HEK293 (cell line): ENCODE results near the gene POLD2.

Source experiments
- CTCF ChIA-PET: fragments of 350-600 bp; formaldehyde crosslinking; extraction: SDS; loops from one replicate; lab custom pipeline; 2021; ENCODE audit warnings: antibody characterized with exemption; lab: Yijun Ruan, JAX
- POLR2A ChIA-PET: fragments of 300-600 bp; formaldehyde crosslinking; extraction: SDS; loops from one replicate; lab custom pipeline; 2020; ENCODE audit warnings: antibody characterized with exemption, inconsistent platforms; lab: Yijun Ruan, JAX
- H3K27ac ChIP-seq: fragments of 200-500 bp; sonication (Bioruptor generic); 2 replicates; pipeline ENCODE4 v1.5.1; 2014; ENCODE audit warnings: low read depth, low read length, control low read depth, inconsistent platforms; ENCODE audit errors: extremely low read depth
- H3K36me3 ChIP-seq, 2 experiments: fragments of 200-500 bp in 1 of 2; sonication (Bioruptor generic) in 1 of 2; 1 replicate in 1 of 2; 2 replicates in 1 of 2; pipeline ENCODE4 v1.5.1; 2014 to 2017; ENCODE audit warnings: inconsistent platforms in 2 of 2, low read length in 2 of 2; ENCODE audit not compliant: control insufficient read depth in 2 of 2, insufficient read depth in 1 of 2
- H3K4me1 ChIP-seq: fragments of 200-500 bp; sonication (Bioruptor generic); 2 replicates; pipeline ENCODE4 v1.5.1; 2014; ENCODE audit warnings: mild to moderate bottlenecking, low read length, inconsistent platforms; ENCODE audit not compliant: control insufficient read depth, insufficient read depth
- H3K4me3 ChIP-seq: 2 replicates; pipeline ENCODE4 v1.5.1; 2011; ENCODE audit warnings: low read depth, mild to moderate bottlenecking, control low read depth, low read length, moderate library complexity
- H3K9me3 ChIP-seq: fragments of 200-500 bp; sonication (Bioruptor generic); 2 replicates; pipeline ENCODE4 v1.5.1; 2014; ENCODE audit warnings: low read depth, low read length, inconsistent platforms; ENCODE audit not compliant: control insufficient read depth, insufficient read depth
- CTCF ChIP-seq: fragments of 450-650 bp; formaldehyde crosslinking; IDR thresholded peaks from 2 replicates; pipeline ENCODE4 v1.5.1; 2016; ENCODE audit warnings: missing biosample characterization, missing genetic modification characterization
- GFI1B ChIP-seq: fragments of 450-650 bp; formaldehyde crosslinking; IDR thresholded peaks from 2 replicates; pipeline ENCODE4 v1.5.1; 2016; ENCODE audit warnings: missing biosample characterization, missing genetic modification characterization
- KLF7 ChIP-seq: fragments of 450-650 bp; formaldehyde crosslinking; IDR thresholded peaks from 2 replicates; pipeline ENCODE4 v1.5.1; 2016; ENCODE audit warnings: missing biosample characterization, missing genetic modification characterization, borderline replicate concordance
- KLF9 ChIP-seq: fragments of 450-650 bp; formaldehyde crosslinking; IDR thresholded peaks from 2 replicates; pipeline ENCODE4 v1.5.1; 2016; ENCODE audit warnings: missing biosample characterization, missing genetic modification characterization, low read depth
- SP2 ChIP-seq: fragments of 450-650 bp; formaldehyde crosslinking; IDR thresholded peaks from 2 replicates; pipeline ENCODE4 v1.5.1; 2016; ENCODE audit warnings: missing biosample characterization, missing genetic modification characterization
- YY2 ChIP-seq: fragments of 450-650 bp; formaldehyde crosslinking; IDR thresholded peaks from 2 replicates; pipeline ENCODE4 v1.5.1; 2016; ENCODE audit warnings: missing biosample characterization, missing genetic modification characterization
- ZBTB11 ChIP-seq: fragments of 450-650 bp; formaldehyde crosslinking; conservative IDR thresholded peaks from 2 replicates; pipeline ENCODE4 v1.5.1; 2016; ENCODE audit warnings: low read depth, missing biosample characterization, missing genetic modification characterization
- ZBTB21 ChIP-seq: fragments of 450-650 bp; formaldehyde crosslinking; IDR thresholded peaks from 2 replicates; pipeline ENCODE4 v1.5.1; 2017; ENCODE audit warnings: missing biosample characterization, missing genetic modification characterization
- ZNF138 ChIP-seq: fragments of 450-650 bp; formaldehyde crosslinking; IDR thresholded peaks from 2 replicates; pipeline ENCODE4 v1.5.1; 2016; ENCODE audit warnings: missing biosample characterization, missing genetic modification characterization, borderline replicate concordance
- ZNF221 ChIP-seq: fragments of 450-650 bp; formaldehyde crosslinking; IDR thresholded peaks from 2 replicates; pipeline ENCODE4 v1.5.1; 2017; ENCODE audit warnings: missing biosample characterization, missing genetic modification characterization, borderline replicate concordance
- ZNF324 ChIP-seq: fragments of 450-650 bp; formaldehyde crosslinking; IDR thresholded peaks from 2 replicates; pipeline ENCODE4 v1.5.1; 2016; ENCODE audit warnings: missing biosample characterization, missing genetic modification characterization
- ZNF354C ChIP-seq: fragments of 450-650 bp; formaldehyde crosslinking; IDR thresholded peaks from 2 replicates; pipeline ENCODE4 v1.5.1; 2016; ENCODE audit warnings: missing biosample characterization, missing genetic modification characterization, low read depth, borderline replicate concordance
- ZNF530 ChIP-seq: fragments of 450-650 bp; formaldehyde crosslinking; IDR thresholded peaks from 2 replicates; pipeline ENCODE4 v1.5.1; 2016; ENCODE audit warnings: low read depth, missing biosample characterization, missing genetic modification characterization
- ZNF548 ChIP-seq: fragments of 450-650 bp; formaldehyde crosslinking; IDR thresholded peaks from 2 replicates; pipeline ENCODE4 v1.5.1; 2016; ENCODE audit warnings: missing biosample characterization, missing genetic modification characterization
- ZNF549 ChIP-seq: fragments of 450-650 bp; IDR thresholded peaks from 2 replicates; pipeline ENCODE4 v1.5.1; 2018; ENCODE audit warnings: missing biosample characterization, missing genetic modification characterization, mild to moderate bottlenecking, inconsistent platforms, moderate library complexity
- ZNF571 ChIP-seq: fragments of 450-650 bp; formaldehyde crosslinking; IDR thresholded peaks from 2 replicates; pipeline ENCODE4 v1.5.0; 2017; ENCODE audit warnings: missing biosample characterization, missing genetic modification characterization
- ZNF580 ChIP-seq: fragments of 450-650 bp; formaldehyde crosslinking; IDR thresholded peaks from 2 replicates; pipeline ENCODE4 v1.5.1; 2016; ENCODE audit warnings: missing biosample characterization, missing genetic modification characterization
- ZNF600 ChIP-seq: fragments of 450-650 bp; formaldehyde crosslinking; IDR thresholded peaks from 2 replicates; pipeline ENCODE4 v1.5.1; 2016; ENCODE audit warnings: missing biosample characterization, missing genetic modification characterization
- ZNF624 ChIP-seq: fragments of 450-650 bp; formaldehyde crosslinking; IDR thresholded peaks from 2 replicates; pipeline ENCODE4 v1.5.1; 2017; ENCODE audit warnings: missing biosample characterization, missing genetic modification characterization
- ZNF76 ChIP-seq: fragments of 450-650 bp; formaldehyde crosslinking; IDR thresholded peaks from 2 replicates; pipeline ENCODE4; 2016; ENCODE audit warnings: low read depth, missing biosample characterization, missing genetic modification characterization, borderline replicate concordance
- ZNF776 ChIP-seq: fragments of 450-650 bp; formaldehyde crosslinking; IDR thresholded peaks from 2 replicates; pipeline ENCODE4 v1.5.0; 2017; ENCODE audit warnings: missing biosample characterization, missing genetic modification characterization, borderline replicate concordance
- ZSCAN23 ChIP-seq: fragments of 450-650 bp; formaldehyde crosslinking; IDR thresholded peaks from 2 replicates; pipeline ENCODE4 v1.5.1; 2016; ENCODE audit warnings: missing biosample characterization, missing genetic modification characterization

The POLD2 gene

GRCh38 chr7:44071726-44072363 is 51.5 kb downstream of the POLD2 start:
- ChIA-PET CTCF (interaction anchor here (0.5 to 1.2 kb wide), 5 partner anchors 10 to 106 kb away, joined by 3 to 4 read pairs (median 3); no protein-coding TSS in a partner anchor), POLR2A (interaction anchor here (1.1 kb wide), 1 partner anchor 8 kb away, joined by 4 read pairs; no protein-coding TSS in a partner anchor)
- no peaks in the 10 kb centered on the region for H3K9me3 ChIP-seq
- peaks cover 3% of the 10 kb centered on the region; the same call in 1 of the 2 replicates for H3K4me1 ChIP-seq
- H3K36me3 ChIP-seq, result peaks cover 6 to 43% of the 10 kb centered on the region in 2 experiments
- H3K27ac ChIP-seq, result no peak overlapping the region
- H3K4me3 ChIP-seq, result no peak overlapping the region
- TF ChIP-seq ZNF76 (tag by site-specific recombination) (no peak), SP2 (tag by site-specific recombination) (no peak), ZNF221 (tag by site-specific recombination) (no peak), ZBTB11 (tag by site-specific recombination) (no peak)

GRCh38 chr7:44068054-44068453 is 55.3 kb downstream of the POLD2 start:
- H3K4me1 ChIP-seq, result peaks cover 3% of the 10 kb centered on the region; the same call in 1 of the 2 replicates
- POLR2A ChIA-PET, result interaction anchor here (0.6 to 2.5 kb wide), 5 partner anchors 13 to 133 kb away, joined by 3 to 11 read pairs (median 4); partner anchors contain the start of genes DBNL and YKT6
- H3K27ac ChIP-seq, result no peak overlapping the region
- TF ChIP-seq YY2 (tag by site-specific recombination), result no peak
- TF ChIP-seq ZNF548 (tag by site-specific recombination), result 0 out of 2 replicates have a peak, but pooled peaks have one; percentile 43
- no peak for TF ChIP-seq ZNF324 (tag by site-specific recombination)
- TF ChIP-seq CTCF, result 0 out of 2 replicates have a peak, but pooled peaks have one; percentile 22
- TF ChIP-seq ZNF600 (tag by site-specific recombination), result 0 out of 2 replicates have a peak, but pooled peaks have one; percentile 20
- no peaks in the 10 kb centered on the region for H3K9me3 ChIP-seq
- H3K36me3 ChIP-seq, result peaks cover 0 to 6% of the 10 kb centered on the region in 2 experiments; a peak in 2 of 3 replicates
- no peak overlapping the region for H3K4me3 ChIP-seq
- CTCF ChIA-PET, result interaction anchor here (0.6 to 3.3 kb wide), 2 partner anchors 12 to 128 kb away, joined by 3 to 14 read pairs; no protein-coding TSS in a partner anchor

GRCh38 chr7:44067064-44067951 is 56.0 kb downstream of the POLD2 start:
- ChIA-PET CTCF (interaction anchor here (0.6 to 3.3 kb wide), 3 partner anchors 11 to 138 kb away, joined by 3 to 14 read pairs (median 3); no protein-coding TSS in a partner anchor), POLR2A (interaction anchor here (0.6 to 2.5 kb wide), 4 partner anchors 12 to 55 kb away, joined by 3 to 11 read pairs (median 5); partner anchors contain the start of gene DBNL)
- no peaks in the 10 kb centered on the region for H3K9me3 ChIP-seq
- H3K27ac ChIP-seq, result no peak overlapping the region
- no peaks in the 10 kb centered on the region for H3K4me1 ChIP-seq
- no peak overlapping the region for H3K4me3 ChIP-seq
- no peak for TF ChIP-seq KLF7 (tag by site-specific recombination)
- no peak for TF ChIP-seq ZNF138
- no peak for TF ChIP-seq ZNF776
- TF ChIP-seq ZNF571 (tag by site-specific recombination), result no peak
- TF ChIP-seq ZNF549 (tag by site-specific recombination), result no peak
- TF ChIP-seq ZNF354C (tag by site-specific recombination), result no peak
- no peak for TF ChIP-seq ZBTB21 (tag by site-specific recombination)
- no peak for TF ChIP-seq GFI1B
- no peak for TF ChIP-seq ZNF580
- no peak for TF ChIP-seq ZNF624 (tag by site-specific recombination)
- TF ChIP-seq ZSCAN23 (tag by site-specific recombination), result no peak
- TF ChIP-seq ZNF530 (tag by site-specific recombination), result no peak
- no peak for TF ChIP-seq KLF9 (tag by site-specific recombination)
- peaks cover 0 to 6% of the 10 kb centered on the region in 2 experiments; a peak in 2 of 3 replicates for H3K36me3 ChIP-seq
